HTERT RPE-1 (cell line): ENCODE results near the gene NKPD1.

Experiments
- in situ Hi-C: fragments of 300-500 bp; cut with MboI; formaldehyde crosslinking; loops from 4 replicates; pipeline ENCODE4 v1.14.3; 2020; ENCODE audit warnings: low sequenced_read_pairs

The NKPD1 gene

DNA sequence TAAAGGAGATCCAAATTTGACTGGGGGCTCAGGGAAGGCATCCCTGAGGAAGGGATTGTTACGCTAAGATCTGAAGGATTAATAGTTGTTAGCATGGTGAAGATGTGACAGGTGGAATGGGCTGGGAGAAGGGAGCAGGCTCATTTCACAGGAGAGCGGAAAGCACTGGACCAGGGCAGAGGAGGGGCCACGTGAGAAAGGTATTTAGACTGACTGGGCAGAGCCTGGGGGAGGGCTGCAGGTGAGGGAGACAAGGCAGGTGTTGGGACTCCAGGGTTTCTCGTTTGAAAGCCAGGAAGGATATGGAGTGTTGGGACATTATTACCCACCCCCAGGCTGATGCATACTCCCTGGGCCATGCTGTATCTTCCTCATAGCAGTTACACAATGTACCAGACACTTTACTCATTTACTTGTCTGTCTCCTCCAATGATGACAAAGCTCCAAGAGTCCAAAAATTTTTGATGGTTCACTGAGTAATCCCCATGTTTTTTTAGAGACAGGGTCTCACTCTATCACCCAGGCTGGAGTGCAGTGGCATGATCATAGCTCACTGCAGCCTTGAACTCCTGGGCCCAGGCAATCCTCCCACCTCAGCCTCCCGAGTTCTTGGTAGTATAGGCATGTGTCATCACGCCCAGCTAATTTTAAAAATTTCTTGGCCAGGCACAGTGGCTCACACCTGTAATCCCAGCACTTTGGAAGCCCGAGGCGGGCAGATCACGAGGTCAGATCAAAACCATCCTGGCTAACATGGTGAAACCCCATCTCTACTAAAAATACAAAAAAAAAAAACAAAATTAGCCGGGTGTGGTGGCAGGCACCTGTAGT is 14.9 kb upstream of the NKPD1 start:
- in situ Hi-C loops, result no loop called here

DNA sequence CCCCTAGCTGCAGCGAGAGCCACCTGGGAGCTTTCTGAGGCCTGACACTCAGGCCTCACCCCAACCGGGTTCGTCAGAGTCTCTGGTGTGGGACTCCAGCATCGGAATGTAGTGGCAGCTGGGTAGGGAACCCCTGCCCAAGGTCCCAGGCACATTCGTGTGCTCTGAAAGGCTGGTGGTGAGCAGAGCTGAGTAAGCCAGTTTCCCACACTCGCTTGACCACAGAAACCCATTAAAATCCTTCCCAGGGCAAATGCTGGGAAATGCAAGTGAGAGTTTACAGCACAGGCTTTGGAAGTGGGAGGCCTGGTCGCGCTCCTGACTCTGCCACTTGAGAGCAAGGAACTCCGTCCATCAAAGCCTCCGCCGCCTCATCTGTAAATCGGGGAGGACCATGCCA is 13.0 kb upstream of the NKPD1 start:
- in situ Hi-C loops, result no loop called here

DNA sequence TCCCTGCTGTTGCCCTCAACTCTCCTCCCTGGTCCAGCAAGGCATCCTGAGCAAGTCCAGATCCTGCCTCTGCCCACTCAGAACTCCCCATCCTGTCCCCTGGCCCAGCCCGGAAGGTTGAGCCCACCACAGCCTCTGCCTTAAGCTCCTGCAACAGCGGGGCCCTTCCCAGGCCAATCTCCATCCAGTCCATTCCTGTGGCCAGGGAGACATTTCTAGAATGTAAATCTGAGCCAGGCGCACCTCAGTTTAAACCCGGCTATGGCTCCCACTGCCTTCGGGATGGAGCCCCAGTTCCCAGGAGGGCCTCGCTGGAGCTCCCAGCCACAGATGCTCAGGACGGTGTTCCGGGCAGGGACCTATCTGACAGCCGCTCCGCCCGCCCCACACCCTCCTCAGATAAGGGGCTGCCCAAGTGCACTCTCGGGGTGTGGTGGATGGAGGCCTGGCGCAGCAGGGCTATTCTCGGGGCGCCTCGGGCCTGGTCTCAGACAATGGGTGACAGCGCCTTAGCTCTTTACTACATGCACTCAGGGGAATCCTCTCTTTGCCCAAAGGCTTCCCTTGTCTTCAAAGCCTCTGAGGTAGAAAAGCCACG is 11.9 kb upstream of the NKPD1 start:
- in situ Hi-C loops, result no loop called here

DNA sequence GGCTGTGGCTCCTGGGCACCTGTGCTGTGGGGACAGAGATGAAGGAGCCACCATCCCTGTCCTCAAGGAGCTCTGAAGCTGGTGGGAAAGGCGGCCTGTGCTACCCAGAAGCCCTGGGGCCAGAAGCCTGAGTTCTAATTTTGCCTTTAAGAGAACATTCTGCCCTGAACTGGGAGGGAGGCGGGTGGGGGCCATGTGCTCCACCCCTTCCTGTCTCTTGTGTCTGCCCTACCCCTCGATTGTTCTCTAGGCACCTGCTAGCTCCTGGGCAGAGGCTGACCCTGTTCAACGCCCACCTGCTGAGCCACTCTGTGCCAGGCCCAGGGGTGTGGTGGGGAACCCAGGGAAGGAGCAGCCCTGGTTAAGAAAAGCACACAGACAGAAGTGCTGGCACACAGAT is 11.4 kb upstream of the NKPD1 start:
- in situ Hi-C loops, result no loop called here

DNA sequence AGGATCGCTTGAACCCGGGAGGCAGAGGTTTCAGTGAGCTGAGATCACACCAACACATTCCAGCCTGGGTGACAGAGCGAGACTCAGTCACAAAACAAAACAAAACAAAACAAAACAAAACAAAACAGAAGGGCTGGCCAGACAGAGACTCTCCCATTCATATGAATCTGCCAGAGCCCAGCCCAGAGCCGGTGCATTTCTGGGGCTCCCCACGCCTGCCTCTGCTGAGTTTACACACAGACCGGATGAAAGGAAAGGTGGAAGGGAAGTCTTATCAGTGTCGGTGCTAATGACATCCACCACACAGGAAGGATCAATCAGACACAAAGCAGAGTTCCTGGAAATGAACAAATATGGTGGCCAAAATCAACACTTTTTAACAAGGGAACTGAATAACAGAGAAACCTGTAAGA is 10.4 kb upstream of the NKPD1 start:
- in situ Hi-C loops, result no loop called here

DNA sequence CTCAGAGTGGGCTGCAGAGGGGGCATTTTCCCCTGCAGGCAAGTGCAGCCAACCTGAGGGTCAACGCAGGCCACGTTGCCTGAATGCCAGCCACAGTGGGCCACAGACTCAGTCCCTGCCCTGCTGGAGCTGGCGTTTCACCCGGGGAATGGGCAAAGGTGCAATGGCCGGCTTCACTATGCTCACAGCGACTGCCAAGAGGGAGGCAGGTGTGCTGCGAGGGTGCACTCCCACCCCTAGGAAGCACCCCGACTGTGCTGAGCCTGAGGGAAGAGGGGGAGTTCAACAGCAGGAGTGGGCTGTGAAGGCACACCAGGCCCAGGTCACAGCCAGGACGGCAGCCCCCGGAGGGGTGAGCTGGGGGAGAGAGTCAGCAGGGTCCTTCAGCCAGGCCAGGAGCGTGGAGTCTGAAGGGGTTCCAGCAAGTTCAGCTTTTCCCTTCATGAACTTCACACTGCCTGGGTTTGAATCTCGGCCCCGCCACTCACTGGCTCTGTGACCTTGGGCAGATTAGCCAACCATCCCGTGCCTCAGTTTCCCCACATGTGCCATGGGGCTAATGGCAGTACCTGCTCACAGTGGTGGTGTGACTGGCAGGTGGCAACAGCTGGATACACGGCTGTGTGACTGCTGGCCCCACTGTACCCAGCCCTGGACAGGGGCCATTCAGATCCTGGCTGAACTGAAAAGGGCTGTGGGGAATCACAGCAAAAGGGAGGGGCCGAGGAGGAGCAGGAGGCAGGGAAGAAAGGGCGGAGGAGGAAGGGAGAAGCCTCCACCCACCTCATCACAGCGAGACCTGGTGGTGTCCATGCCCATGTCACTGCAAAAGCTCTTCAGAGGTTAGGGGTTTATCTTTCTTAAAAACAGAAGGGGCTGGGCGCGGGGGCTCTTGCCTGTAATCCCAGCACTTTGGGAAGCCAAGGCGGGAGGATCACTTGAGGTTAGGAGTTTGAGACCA is 9.6 kb upstream of the NKPD1 start:
- in situ Hi-C loops, result no loop called here

DNA sequence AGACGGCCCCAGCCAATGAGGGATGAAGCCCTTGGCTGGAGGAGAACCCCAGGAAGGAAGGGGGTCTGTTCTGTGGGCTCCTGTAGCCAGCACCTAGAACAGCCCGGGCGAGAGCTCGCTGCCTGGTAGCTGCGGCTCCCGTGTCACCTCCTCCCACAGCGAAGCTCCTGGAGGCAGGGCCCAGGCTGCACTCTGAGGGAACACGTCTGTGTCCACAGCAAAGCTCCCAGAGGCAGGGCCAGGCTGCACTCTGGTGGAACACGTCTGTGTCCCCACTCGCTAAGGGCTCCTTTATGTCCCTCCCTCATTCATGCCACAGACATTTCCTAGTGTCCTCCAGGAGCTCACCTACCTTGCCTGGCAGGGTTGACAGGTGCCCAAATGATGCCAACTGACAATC is 8.8 kb upstream of the NKPD1 start:
- in situ Hi-C loops, result no loop called here

DNA sequence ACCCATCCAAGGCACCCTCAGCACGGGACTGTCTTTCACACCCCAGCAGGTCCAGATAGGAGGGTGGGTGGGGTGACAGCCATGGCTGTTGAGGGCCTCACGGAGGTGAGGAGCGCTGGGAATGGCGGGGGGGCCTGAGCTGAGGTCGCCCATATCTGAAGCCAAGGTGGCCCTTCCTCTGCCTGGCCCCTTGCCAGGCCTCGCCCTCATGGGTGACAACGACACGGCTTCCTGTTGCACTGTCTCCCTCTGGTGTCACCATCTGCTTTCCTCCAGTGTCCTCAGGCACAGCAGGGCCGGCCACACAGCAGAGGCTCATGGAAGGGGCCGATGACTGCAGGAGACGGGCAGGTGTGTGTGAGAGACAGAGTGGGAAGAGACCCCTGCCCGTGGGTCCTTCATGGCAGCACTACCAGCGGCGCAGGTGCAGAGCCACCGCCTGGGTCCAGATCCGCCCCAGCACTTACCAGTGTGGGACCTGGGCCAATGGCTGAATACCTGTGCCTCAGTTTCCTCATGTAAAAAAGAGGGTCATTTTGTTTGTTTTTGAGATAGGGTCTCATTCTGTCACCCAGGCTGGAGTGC is 8.1 kb upstream of the NKPD1 start:
- in situ Hi-C loops, result no loop called here

DNA sequence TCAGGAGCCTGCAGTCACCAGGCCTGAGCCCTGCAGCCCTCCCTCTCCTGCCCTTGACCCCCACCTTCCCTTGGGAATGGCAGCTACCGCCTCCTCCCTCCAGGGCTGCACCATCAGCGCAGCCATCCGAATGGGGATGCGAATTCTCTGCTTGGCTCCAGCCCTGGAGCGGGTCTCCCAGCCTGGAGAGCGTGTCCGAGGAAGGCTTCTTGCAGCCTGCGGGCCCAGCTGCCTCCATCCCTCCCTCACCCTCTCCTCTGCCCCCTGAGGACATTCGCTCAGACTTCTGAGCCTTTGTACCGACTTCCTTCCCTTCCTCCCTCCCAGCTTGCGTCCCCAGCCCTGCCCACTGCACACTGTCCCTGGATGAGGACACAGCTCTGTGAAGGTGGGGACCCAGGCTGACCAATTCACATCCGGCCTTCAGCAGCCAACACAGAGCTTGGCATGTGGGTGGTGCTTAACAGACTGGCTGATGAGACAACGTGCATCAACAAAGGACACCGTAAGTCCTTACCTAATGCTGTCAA is 6.0 kb upstream of the NKPD1 start:
- in situ Hi-C loops, result no loop called here

DNA sequence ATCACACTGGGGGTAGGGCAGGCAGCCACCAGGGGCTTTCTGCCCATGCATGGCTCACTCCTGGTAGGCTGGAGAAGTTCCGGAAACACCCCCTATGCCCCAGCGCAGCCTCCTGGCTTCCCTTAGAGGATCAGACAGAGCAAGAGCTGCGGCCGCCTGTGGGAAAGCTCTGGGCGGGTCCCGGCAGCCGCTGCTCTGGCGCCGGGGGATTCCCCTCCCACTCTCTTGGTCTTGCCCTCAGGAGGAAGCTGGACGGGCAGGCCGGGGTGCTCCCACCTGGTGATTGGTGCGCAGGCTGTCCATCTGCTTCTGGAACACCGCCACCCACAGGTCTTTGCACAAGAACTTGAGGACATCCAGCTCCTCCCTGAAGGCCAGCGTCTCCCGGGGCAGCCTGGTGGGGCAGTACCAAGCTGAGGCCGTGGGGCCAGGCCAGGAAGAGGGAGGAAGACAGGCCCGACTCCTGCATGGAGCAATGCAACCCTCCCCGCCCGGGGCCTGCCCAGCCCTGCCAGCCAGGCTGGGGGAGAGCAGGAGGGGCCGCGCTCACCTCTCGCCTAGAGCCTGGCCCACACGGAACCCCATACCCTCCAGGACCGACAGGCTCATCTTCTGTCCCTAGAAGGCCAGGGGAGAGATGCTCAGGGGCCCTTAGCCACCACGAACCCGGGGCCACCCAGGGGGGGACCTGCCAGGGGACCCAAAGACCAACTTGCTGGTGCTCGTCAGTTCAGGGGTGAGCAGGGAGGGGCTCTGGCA is 4.0 kb upstream of the NKPD1 start:
- in situ Hi-C loops, result no loop called here

DNA sequence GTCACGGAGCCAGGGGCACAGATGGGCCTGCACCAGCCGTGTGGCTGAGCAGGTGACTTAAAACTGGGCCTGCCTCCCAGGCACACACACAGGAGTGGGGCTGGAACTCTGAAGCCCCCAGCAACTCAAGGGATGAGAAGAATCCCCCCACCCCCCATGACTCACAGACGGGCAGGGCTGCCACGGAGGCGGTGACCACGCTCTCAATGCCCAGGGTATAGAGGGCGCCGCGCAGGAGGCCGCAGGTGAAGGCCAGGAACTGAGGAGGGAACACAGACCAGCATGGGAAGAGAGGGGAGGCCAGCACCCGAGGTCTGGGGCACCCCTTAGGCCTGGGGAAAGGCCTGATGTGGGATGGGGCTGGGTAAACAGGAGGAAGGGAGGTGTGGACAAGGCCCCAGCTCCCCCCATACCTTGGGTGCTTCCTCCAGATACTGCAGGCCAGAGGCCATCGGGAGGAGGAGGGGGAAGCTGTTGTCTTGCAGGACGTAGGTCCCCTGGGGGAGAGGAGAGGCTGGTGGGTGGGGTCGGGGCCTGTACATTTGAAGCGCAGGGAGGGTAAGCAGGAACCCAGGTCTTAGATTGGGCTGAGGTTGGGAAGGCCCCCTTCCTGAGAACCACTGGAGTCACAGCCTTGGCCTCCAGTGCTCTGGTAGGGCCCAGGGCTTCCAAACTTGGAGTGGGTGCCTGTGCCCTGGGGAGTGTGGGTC is 3.1 kb upstream of the NKPD1 start:
- in situ Hi-C loops, result no loop called here

DNA sequence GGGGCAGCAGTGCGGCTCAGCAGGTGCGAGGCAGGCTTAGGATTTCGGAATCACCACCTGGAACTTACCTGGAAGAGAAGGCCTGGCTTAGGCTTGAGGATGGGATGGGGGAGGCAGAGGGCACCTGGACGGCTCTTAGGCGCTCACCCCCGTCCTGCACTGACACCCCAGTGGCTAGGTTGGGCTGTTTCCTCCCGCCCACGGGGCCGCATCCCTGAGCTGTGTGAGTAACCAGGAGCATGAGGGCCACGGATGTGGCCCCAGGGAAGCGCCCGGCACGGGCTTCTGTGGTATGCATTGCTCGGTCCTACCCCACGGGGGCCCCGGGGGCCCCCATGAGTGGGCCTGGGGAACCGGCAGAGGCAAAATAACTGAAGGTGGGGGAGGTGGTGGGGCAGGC is 2.4 kb upstream of the NKPD1 start:
- in situ Hi-C loops, result no loop called here

DNA sequence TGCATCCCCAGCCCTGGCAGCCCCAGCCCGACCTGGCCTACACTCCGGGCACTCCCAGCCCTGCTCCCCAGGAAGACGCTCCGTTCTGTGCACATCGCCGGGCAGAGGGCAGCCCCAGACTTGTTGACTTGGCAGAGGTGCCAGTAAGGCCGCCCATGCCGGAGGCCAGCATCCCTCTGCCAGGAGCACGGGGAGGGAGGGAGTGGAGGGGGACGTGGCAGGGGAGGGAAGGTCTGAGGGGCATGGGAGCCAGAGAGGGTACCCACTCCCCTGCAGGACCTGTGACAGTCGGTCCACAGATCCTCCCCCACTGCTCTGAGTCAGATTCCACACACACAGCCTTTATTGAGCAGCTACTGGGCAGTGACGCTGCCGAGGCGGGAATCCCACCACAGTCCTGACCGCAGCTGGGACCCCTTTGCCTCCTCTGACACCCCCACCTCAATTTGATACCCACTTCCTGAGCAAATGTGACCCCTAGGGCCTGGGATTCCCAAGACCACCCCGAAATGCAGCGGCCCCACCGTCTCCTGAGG is 1.9 kb upstream of the NKPD1 start:
- in situ Hi-C loops, result no loop called here

DNA sequence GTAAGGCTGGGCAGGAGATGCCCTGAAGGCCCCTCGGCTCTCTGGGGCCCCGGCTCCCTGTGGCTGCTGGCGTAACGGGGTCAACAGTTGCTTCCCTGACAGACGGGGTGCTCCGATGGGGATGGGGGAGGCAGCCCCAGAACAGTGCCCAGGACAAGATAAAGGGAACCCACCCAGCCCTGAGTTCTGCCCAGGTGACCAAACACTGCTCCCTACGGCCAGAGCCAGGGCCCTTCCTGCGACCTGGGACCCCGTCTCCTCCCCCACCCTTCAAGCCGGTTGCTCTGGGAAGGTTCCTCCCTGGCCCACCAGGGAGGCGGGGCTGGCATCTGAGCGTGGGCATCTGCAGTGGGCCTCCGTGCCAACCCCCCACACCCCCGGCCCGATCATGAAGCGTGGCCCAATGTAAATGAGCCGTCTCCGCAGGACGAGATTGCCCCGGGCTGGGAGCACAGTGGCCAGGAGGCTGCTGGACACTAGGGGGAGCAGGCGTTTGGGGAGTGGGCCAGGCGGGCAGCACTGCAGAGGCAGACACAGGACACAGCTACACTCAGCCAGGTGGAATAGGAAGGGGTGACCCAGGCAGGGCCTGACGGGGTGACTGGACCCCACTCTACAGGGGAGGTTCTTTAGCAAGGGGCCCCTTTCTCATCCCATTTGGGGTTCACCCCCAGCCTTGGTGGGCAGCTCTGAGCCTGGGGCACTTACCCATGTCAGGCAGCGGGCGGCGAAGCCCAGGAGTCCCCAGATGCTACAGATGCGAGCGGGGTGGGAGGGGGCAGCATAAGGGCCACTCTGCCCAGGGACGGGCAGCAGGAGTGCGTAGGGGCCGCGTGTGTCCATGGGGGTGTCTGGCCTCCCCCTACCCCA is 1.2 kb upstream of the NKPD1 start:
- in situ Hi-C loops, result no loop called here

DNA sequence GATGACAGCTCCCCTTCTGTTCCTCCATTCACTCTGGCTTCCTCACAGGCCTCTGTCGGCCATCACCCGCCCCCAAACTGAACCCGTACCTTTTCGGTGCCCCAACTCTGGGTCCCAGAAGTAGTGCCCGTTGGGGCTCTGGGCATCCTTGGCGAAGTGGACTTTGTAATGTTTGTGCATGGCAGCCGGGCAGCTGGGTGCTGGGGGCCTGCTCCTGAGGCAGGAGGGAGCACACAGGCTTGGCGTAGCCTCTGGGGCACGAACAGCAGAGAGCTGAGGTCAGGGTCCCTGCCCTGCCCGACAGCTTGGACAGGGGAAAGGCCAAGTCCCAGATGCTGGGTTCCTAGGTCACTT is 834 bp downstream of the NKPD1 start:
- in situ Hi-C loops, result no loop called here

DNA sequence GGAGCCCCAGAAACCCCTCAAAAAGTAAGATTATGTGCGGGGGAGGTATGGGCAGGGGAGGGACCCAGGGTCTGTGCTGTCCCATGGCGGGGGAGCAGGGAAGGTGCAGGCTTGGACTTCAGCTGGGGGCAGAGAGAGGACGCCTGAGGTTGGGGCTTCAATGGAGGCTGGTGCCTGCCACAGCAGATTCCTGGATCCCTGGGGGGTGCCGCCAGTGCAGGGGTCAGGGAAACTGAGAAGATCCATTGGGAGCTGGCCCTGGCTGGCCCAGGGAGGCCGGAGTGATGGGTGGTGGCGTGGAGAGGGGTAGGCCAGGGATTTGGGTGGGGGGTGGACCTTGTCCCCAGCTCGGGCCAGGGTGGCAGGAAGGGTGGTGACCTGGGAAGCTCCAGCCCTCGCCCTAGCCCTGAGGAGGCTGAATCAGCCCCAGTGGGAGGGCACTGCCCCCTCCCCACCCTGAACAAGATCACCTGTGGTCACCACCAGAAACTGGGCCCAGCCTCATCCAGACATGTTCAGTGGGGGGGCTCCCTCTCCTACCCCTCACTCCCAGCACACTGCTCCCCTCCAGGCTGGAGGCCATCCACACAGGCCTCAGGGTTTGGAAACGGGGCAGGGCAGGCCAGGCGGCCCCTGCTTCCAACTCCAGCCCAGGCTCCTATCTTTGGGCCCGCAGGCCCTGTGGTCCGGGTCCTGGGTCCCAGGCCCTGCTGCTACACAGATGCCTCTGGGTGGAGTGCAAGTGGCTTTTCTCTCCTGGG is 1.4 kb downstream of the NKPD1 start:
- in situ Hi-C loops, result no loop called here

DNA sequence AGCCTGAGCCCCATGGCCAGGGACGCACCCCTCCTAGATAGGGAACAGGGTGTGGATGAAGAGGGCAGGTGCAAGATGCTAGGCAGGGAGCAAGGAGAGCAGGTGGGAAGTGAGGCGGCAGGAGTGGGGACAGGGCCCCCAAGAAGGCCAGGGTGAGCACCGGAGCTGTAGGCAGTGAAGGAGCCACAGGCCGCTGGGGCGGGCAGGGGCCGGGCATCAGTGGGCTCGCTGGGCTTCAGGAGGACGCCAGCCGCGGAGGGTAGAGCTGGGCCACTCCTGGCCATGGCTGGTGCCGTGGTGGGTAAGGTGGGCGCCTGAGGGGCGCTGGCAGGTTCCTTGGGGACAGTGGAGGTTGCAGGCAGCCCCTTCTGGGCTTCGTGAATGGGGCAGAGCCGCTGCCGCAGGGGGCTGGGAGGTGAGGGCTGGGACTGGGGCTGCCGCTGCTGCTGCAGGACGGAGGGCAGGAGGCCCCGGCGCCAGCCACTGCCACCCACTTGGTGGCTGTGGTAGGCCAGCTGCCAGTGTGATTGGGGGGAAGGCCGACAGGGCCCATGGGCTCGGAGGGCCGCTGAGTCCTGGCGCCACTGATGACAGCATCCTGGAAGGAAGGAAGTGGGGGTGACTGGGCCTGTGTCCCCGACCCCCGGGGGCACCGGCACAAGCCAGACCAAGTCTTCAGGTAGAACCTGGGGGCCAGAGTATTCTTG is 2.1 kb downstream of the NKPD1 start:
- in situ Hi-C loops, result no loop called here
